OCI-LY3 (cell line): Measurements from ENCODE around the gene JDP2.

Experiments
- EZH2phosphoT487 ChIP-seq: fragments of 200-600 bp; shearing (Covaris generic); IDR thresholded peaks from 2 replicates; pipeline ENCODE4 v1.6.1; 2018; ENCODE audit warnings: antibody characterized with exemption, mixed run types, low read depth
- TF ChIP-seq, protein P1 (sequence below): fragments of 200-600, 300-600 bp; sonication (generic); IDR thresholded peaks from 2 replicates; pipeline ENCODE4 v1.5.1; 2014; ENCODE audit warnings: antibody characterized with exemption, low read length, low read depth

DNA sequence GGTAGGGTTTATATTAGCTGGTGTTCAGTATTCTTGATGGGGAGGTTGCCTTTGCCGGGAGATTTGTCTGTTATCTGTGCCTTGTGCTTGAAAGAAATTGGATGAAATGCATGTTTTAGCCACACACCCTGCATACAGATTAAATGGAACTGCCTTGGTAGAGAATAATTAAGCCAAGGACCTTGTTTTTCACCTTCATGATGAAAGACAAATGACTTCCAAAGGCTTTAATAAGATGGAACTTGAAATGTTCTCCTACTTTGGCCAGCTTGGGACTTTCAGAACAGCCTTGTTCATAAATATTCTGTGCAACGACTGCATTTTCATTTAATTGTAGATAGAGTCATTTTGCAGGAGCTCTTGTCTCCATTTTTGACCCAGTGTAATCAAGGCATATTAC is 21.2 kb downstream of the JDP2 start:
- TF ChIP-seq, protein P1, sequence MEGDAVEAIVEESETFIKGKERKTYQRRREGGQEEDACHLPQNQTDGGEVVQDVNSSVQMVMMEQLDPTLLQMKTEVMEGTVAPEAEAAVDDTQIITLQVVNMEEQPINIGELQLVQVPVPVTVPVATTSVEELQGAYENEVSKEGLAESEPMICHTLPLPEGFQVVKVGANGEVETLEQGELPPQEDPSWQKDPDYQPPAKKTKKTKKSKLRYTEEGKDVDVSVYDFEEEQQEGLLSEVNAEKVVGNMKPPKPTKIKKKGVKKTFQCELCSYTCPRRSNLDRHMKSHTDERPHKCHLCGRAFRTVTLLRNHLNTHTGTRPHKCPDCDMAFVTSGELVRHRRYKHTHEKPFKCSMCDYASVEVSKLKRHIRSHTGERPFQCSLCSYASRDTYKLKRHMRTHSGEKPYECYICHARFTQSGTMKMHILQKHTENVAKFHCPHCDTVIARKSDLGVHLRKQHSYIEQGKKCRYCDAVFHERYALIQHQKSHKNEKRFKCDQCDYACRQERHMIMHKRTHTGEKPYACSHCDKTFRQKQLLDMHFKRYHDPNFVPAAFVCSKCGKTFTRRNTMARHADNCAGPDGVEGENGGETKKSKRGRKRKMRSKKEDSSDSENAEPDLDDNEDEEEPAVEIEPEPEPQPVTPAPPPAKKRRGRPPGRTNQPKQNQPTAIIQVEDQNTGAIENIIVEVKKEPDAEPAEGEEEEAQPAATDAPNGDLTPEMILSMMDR, result no peak
- no peak for TF ChIP-seq EZH2phosphoT487
